H9 (cell line): ENCODE measurements around the gene AMDHD2. TPM values are rescaled to one million over a fixed set of nuclear protein-coding genes. Genes with fewer than 3 reads are reported as not detected.
A peak's percentile ranks its signal among the peaks of the same experiment; 100 is the strongest.
"Not testable (repeated sequence)": the region's sequence is repeated elsewhere in the genome, so short reads cannot be mapped to it uniquely, and the experiment has no call there.

Experiments
- DNase-seq: peaks from one replicate; pipeline ENCODE4 v3.0.0-alpha.2; 2017
- H2AFZ ChIP-seq: one replicate; pipeline ENCODE4 v1.6.1; 2013; ENCODE audit warnings: mild to moderate bottlenecking, low read length, control low read depth, moderate library complexity
- H2AK5ac ChIP-seq: 2 replicates; pipeline ENCODE4 v1.6.1; 2013; ENCODE audit warnings: low read length, control low read depth, mixed read lengths; ENCODE audit not compliant: insufficient read length
- H2BK120ac ChIP-seq: one replicate; pipeline ENCODE4 v1.6.1; 2013; ENCODE audit warnings: low read depth, mild to moderate bottlenecking, low read length, control low read depth, inconsistent platforms; ENCODE audit not compliant: poor library complexity, severe bottlenecking
- H2BK12ac ChIP-seq: 2 replicates; pipeline ENCODE4 v1.6.1; 2013; ENCODE audit warnings: low read length, control low read depth, mixed read lengths, low read depth; ENCODE audit not compliant: insufficient read length
- H2BK15ac ChIP-seq: 2 replicates; pipeline ENCODE4 v1.6.1; 2013; ENCODE audit warnings: low read depth, low read length, control low read depth
- H2BK20ac ChIP-seq: one replicate; pipeline ENCODE4 v1.6.1; 2013; ENCODE audit warnings: low read depth, mild to moderate bottlenecking, low read length, control low read depth, inconsistent platforms; ENCODE audit not compliant: poor library complexity, severe bottlenecking
- H2BK5ac ChIP-seq: 2 replicates; pipeline ENCODE4 v1.6.1; 2013; ENCODE audit warnings: low read length, control low read depth, mixed read lengths; ENCODE audit not compliant: insufficient read length
- H3K14ac ChIP-seq: 2 replicates; pipeline ENCODE4 v1.6.1; 2013; ENCODE audit warnings: low read length, control low read depth; ENCODE audit not compliant: insufficient read depth
- H3K18ac ChIP-seq: 2 replicates; pipeline ENCODE4 v1.6.1; 2013; ENCODE audit warnings: low read depth, mild to moderate bottlenecking, mixed read lengths, low read length, control low read depth; ENCODE audit not compliant: insufficient read length
- H3K23ac ChIP-seq: 2 replicates; pipeline ENCODE4 v1.6.1; 2013; ENCODE audit warnings: low read length, control low read depth, mixed read lengths, low read depth; ENCODE audit not compliant: insufficient read length
- H3K23me2 ChIP-seq: 2 replicates; pipeline ENCODE4 v1.6.1; 2013; ENCODE audit warnings: low read depth, mild to moderate bottlenecking, mixed read lengths, low read length, control low read depth; ENCODE audit not compliant: insufficient read length, poor library complexity, severe bottlenecking
- H3K27ac ChIP-seq: 2 replicates; pipeline ENCODE4 v1.5.1; 2013; ENCODE audit warnings: low read length, control low read depth, mixed read lengths, low read depth; ENCODE audit not compliant: insufficient read length
- H3K27me3 ChIP-seq: 2 replicates; pipeline ENCODE4 v1.6.1; 2013; ENCODE audit warnings: low read length, control low read depth, inconsistent platforms; ENCODE audit not compliant: insufficient read depth
- H3K4ac ChIP-seq: 2 replicates; pipeline ENCODE4 v1.6.1; 2013; ENCODE audit warnings: low read depth, mild to moderate bottlenecking, control low read depth, inconsistent platforms, low read length, moderate library complexity
- H3K4me1 ChIP-seq: 2 replicates; pipeline ENCODE4 v1.6.1; 2013; ENCODE audit warnings: low read length, control low read depth, inconsistent platforms; ENCODE audit not compliant: insufficient read depth
- H3K4me2 ChIP-seq: 2 replicates; pipeline ENCODE4 v1.6.1; 2013; ENCODE audit warnings: low read length, control low read depth, mixed read lengths; ENCODE audit not compliant: insufficient read length, insufficient read depth
- H3K56ac ChIP-seq: 2 replicates; pipeline ENCODE4 v1.6.1; 2013; ENCODE audit warnings: low read depth, mild to moderate bottlenecking, mixed read lengths, low read length, control low read depth; ENCODE audit not compliant: insufficient read length
- H3K79me1 ChIP-seq: 2 replicates; pipeline ENCODE4 v1.6.1; 2013; ENCODE audit warnings: low read depth, mild to moderate bottlenecking, moderate library complexity, low read length, control low read depth, inconsistent platforms; ENCODE audit not compliant: insufficient read depth, poor library complexity, severe bottlenecking
- H3K79me2 ChIP-seq: 2 replicates; pipeline ENCODE4 v1.6.1; 2013; ENCODE audit warnings: low read length, control low read depth, inconsistent platforms; ENCODE audit not compliant: insufficient read depth
- H3K9ac ChIP-seq: 2 replicates; pipeline ENCODE4 v1.6.1; 2013; ENCODE audit warnings: low read length, control low read depth, mixed read lengths; ENCODE audit not compliant: insufficient read length; ENCODE audit errors: extremely low read depth
- H3K9me3 ChIP-seq: one replicate; pipeline ENCODE4 v1.6.1; 2013; ENCODE audit warnings: low read depth, low read length, inconsistent platforms; ENCODE audit not compliant: control insufficient read depth
- H3T11ph ChIP-seq: one replicate; pipeline ENCODE4 v1.6.1; 2013; ENCODE audit warnings: mild to moderate bottlenecking, low read length, control low read depth, inconsistent platforms
- H4K20me1 ChIP-seq: one replicate; pipeline ENCODE4 v1.6.1; 2013; ENCODE audit not compliant: control insufficient read depth, insufficient read length, insufficient read depth
- H4K5ac ChIP-seq: 2 replicates; pipeline ENCODE4 v1.6.1; 2013; ENCODE audit warnings: low read depth, mild to moderate bottlenecking, mixed read lengths, low read length, control low read depth; ENCODE audit not compliant: insufficient read length
- H4K8ac ChIP-seq: replicated peaks from 2 replicates; pipeline ENCODE4 v1.6.1; 2013; ENCODE audit warnings: low read length, control low read depth, mixed read lengths, low read depth; ENCODE audit not compliant: insufficient read length
- H4K91ac ChIP-seq: 2 replicates; pipeline ENCODE4 v1.6.1; 2013; ENCODE audit warnings: low read depth, mild to moderate bottlenecking, moderate library complexity, mixed read lengths, low read length, control low read depth; ENCODE audit not compliant: insufficient read length
- H3K27ac Mint-ChIP-seq, 3 experiments: 2 replicates in 2 of 3; 3 replicates in 1 of 3; pipeline ENCODE4 v1.8.0; 2020 to 2021; ENCODE audit warnings: mixed read lengths in 3 of 3, mild to moderate bottlenecking in 1 of 3, moderate library complexity in 1 of 3
- H3K27me3 Mint-ChIP-seq: 2 replicates; pipeline ENCODE4 v1.8.0; 2021; ENCODE audit warnings: low read depth, mild to moderate bottlenecking, moderate library complexity, mixed read lengths
- H3K36me3 Mint-ChIP-seq, 3 experiments: 2 replicates in 2 of 3; 3 replicates in 1 of 3; pipeline ENCODE4 v1.8.0; 2020 to 2021; ENCODE audit warnings: low read depth in 3 of 3, mixed read lengths in 3 of 3; ENCODE audit not compliant: insufficient read depth in 1 of 3
- H3K4me1 Mint-ChIP-seq, 2 experiments: 2 replicates each; pipeline ENCODE4 v1.8.0; 2020; ENCODE audit warnings: mixed read lengths in 2 of 2
- H3K4me3 Mint-ChIP-seq, 2 experiments: 2 replicates in 1 of 2; 3 replicates in 1 of 2; pipeline ENCODE4 v1.8.0; 2020 to 2021; ENCODE audit warnings: mild to moderate bottlenecking in 2 of 2, mixed read lengths in 2 of 2, moderate library complexity in 1 of 2
- H3K9me3 Mint-ChIP-seq, 2 experiments: 2 replicates in 1 of 2; 3 replicates in 1 of 2; pipeline ENCODE4 v1.8.0; 2020; ENCODE audit warnings: mild to moderate bottlenecking in 2 of 2, mixed read lengths in 2 of 2, moderate library complexity in 1 of 2
- WGBS: extraction: QIAGEN DNeasy Blood & Tissue Kit; methylation state at CpG from one replicate; pipeline ENCODE4 v1.1.7; 2013; ENCODE audit warnings: missing lambda C conversion rate, low lambda C conversion rate, mixed read lengths; ENCODE audit not compliant: insufficient read length; ENCODE audit errors: extremely low coverage; 5-methylcytosine and 5-hydroxymethylcytosine counted together
- total RNA-seq: library from RNA; stranded (reverse); gene quantifications from 2 replicates; pipeline ENCODE4 v1.2.1, GENCODE V29; 2021
- TF ChIP-seq, protein P1 (sequence below): fragments of 200-600 bp; sonication (generic); conservative IDR thresholded peaks from 3 replicates; pipeline ENCODE4 v1.8.0; 2021; ENCODE audit warnings: antibody characterized with exemption, mild to moderate bottlenecking

Gene AMDHD2
- total RNA-seq, 1 experiment from 2014 or later = 61.5 TPM

DNA sequence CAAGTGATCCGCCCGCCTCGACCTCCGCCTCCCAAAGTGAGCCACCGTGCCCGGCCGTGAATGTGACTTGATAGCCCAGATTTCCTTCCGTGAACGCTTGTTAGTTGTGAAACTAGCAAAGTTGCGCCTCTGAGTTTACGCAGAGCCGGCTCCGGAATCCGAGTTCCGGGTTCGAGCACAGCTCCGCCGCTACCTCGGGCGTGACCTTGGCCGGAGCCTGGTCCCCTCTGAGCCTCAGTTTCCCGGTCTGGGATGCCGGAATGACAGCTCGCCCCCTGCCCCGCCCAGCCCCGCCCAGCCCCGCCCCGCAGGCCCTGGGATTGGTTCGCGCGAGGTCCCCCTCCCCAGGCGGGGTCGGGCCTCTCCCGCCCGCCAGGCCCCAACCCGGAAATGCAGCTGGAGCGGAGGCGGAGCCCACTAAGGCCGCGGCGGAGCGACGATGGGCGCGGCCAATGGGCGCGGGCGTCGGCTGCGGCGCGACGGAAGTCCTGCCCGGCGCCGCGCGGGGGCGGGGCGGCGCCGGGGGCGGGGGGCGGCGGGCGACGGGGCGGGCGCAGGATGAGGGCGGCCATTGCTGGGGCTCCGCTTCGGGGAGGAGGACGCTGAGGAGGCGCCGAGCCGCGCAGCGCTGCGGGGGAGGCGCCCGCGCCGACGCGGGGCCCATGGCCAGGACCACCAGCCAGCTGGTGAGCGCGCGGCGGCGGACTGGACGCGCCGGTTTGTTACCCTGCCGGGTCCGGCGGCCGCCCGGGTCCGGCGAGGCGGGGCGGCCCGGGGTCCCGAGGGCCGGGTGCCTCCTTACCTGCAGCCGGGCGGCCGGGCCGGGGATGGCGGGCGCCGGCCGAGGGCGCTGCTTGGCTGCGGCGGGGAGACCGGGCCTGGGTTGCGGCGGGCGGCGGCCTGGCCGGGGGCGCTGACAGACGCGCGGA lies 17.5 kb downstream of the AMDHD2 start, which contains the start of gene PDPK1:
TSS of gene PDPK1 (plus strand) at position 571 of the 929 bp plus-strand sequence. CDS start at position 663, 92 bp downstream.
- no peak within 1 kb of the TSS for H4K5ac ChIP-seq
- no peak within 1 kb of the TSS for H2AFZ ChIP-seq
- no peak within 1 kb of the TSS for H3K23ac ChIP-seq
- peaks cover 3% of the 10 kb centered on the region; the same call in 1 of the 2 replicates for H3K79me2 ChIP-seq
- no peak within 1 kb of the TSS for H3K4ac ChIP-seq
- H3K14ac ChIP-seq = no peak within 1 kb of the TSS
- H3K27ac ChIP-seq = no peak within 1 kb of the TSS
- peak; percentile 95 for DNase-seq
- Mint-ChIP-seq H3K36me3 (peaks cover 0 to 4% (median 4%) of the 10 kb centered on the region in 3 experiments; a peak in 2 of 7 replicates), H3K4me1 (peaks cover 7 to 14% of the 10 kb centered on the region in 2 experiments), H3K9me3 (peaks cover 0 to 2% of the 10 kb centered on the region in 2 experiments; a peak in 1 of 5 replicates), H3K27me3 (peaks cover 4% of the 10 kb centered on the region; the same call in 1 of the 2 replicates), H3K27ac (peak within 1 kb of the TSS in 1 of 3 experiments; percentile 59; a peak in 2 of 7 replicates), H3K4me3 (peak within 1 kb of the TSS; percentile 68 to 86)
- H3K4me2 ChIP-seq = peak within 1 kb of the TSS; percentile 71
- H2BK120ac ChIP-seq = no peak within 1 kb of the TSS
- H2BK20ac ChIP-seq = no peak within 1 kb of the TSS
- no peak within 1 kb of the TSS for H3T11ph ChIP-seq
- no peak within 1 kb of the TSS for H4K8ac ChIP-seq
- no peaks in the 10 kb centered on the region for H3K9me3 ChIP-seq
- no peak within 1 kb of the TSS for H3K56ac ChIP-seq
- no peak within 1 kb of the TSS for H4K91ac ChIP-seq
- H2BK5ac ChIP-seq = no peak within 1 kb of the TSS
- H2BK15ac ChIP-seq = no peak within 1 kb of the TSS
- no peak within 1 kb of the TSS for H2AK5ac ChIP-seq
- no peaks in the 10 kb centered on the region for H4K20me1 ChIP-seq
- TF ChIP-seq, protein P1, sequence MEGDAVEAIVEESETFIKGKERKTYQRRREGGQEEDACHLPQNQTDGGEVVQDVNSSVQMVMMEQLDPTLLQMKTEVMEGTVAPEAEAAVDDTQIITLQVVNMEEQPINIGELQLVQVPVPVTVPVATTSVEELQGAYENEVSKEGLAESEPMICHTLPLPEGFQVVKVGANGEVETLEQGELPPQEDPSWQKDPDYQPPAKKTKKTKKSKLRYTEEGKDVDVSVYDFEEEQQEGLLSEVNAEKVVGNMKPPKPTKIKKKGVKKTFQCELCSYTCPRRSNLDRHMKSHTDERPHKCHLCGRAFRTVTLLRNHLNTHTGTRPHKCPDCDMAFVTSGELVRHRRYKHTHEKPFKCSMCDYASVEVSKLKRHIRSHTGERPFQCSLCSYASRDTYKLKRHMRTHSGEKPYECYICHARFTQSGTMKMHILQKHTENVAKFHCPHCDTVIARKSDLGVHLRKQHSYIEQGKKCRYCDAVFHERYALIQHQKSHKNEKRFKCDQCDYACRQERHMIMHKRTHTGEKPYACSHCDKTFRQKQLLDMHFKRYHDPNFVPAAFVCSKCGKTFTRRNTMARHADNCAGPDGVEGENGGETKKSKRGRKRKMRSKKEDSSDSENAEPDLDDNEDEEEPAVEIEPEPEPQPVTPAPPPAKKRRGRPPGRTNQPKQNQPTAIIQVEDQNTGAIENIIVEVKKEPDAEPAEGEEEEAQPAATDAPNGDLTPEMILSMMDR = no peak
- peaks cover 2% of the 10 kb centered on the region for H3K23me2 ChIP-seq
- H3K79me1 ChIP-seq = peaks cover 6% of the 10 kb centered on the region
- H2BK12ac ChIP-seq = no peak within 1 kb of the TSS
- H3K18ac ChIP-seq = no peak within 1 kb of the TSS
- no peaks in the 10 kb centered on the region for H3K27me3 ChIP-seq
- no peaks in the 10 kb centered on the region; the same call in 1 of the 2 replicates for H3K4me1 ChIP-seq
- H3K9ac ChIP-seq = peak within 1 kb of the TSS; percentile 37
- WGBS = no CpG with 5 or more reads among the region's 126 CpGs

- not testable (repeated sequence) for H2BK15ac ChIP-seq, H3K27ac Mint-ChIP-seq, H2AFZ ChIP-seq, H3T11ph ChIP-seq, H4K8ac ChIP-seq, H3K36me3 Mint-ChIP-seq, H3K56ac ChIP-seq, H4K91ac ChIP-seq, H3K79me2 ChIP-seq, H3K14ac ChIP-seq, DNase-seq, H3K18ac ChIP-seq, H3K23me2 ChIP-seq, H4K20me1 ChIP-seq, H3K27me3 ChIP-seq, H3K23ac ChIP-seq, H3K9me3 Mint-ChIP-seq, H2BK12ac ChIP-seq, H3K9me3 ChIP-seq, H2AK5ac ChIP-seq, H3K27me3 Mint-ChIP-seq, H3K4ac ChIP-seq, H3K79me1 ChIP-seq, H3K4me2 ChIP-seq, H4K5ac ChIP-seq, H3K9ac ChIP-seq, H3K4me1 ChIP-seq, H2BK20ac ChIP-seq, H2BK120ac ChIP-seq, H2BK5ac ChIP-seq, H3K27ac ChIP-seq
- H3K4me1 Mint-ChIP-seq = peaks cover 7 to 11% of the 10 kb centered on the region in 2 experiments
- no CpG with 5 or more reads among the region's 24 CpGs for WGBS
- peak overlapping the region; percentile 68 to 79 for H3K4me3 Mint-ChIP-seq
Observed at GRCh38 chr16:2539192-2539844, 19.1 kb downstream of the AMDHD2 start.
